Measurements from ENCODE around the gene PARK7.

PARK7 gene

GRCh38 chr1:8026153-8026975 lies 64.9 kb downstream of the PARK7 start, which contains the start of gene ERRFI1:
Gene ERRFI1 (minus strand): TSS chr1:8026309. CDS start chr1:8015619, 10,690 bp downstream.
- peaks cover 3% of the 10 kb centered on the region for H3K36me3 ChIP-seq (replicated peaks)
- H3K27ac ChIP-seq: peak within 1 kb of the TSS; percentile 97
- TF ChIP-seq CTCF (IDR thresholded peaks at IDR 0.05; ENCODE audit: low read depth, low read length, missing control alignments): no peak
- H3K27me3 ChIP-seq (replicated peaks): no peaks in the 10 kb centered on the region
- DNase-seq: peak; percentile 89
- in situ Hi-C loops (cut with HindIII; ENCODE audit: low pct_ligation_motif_present, low sequenced_read_pairs): no loop called here
- peak within 1 kb of the TSS; percentile 75 for H3K4me3 ChIP-seq (ENCODE audit: low read depth, low read length)

GRCh38 chr1:8026976-8027747 lies 65.7 kb downstream of the PARK7 start:
- peak overlapping the region; percentile 97 for H3K27ac ChIP-seq
- TF ChIP-seq CTCF (IDR thresholded peaks at IDR 0.05; ENCODE audit: low read depth, low read length, missing control alignments): no peak
- in situ Hi-C loops (cut with HindIII; ENCODE audit: low pct_ligation_motif_present, low sequenced_read_pairs): no loop called here

GRCh38 chr1:8027748-8028570 lies 66.4 kb downstream of the PARK7 start:
- no peaks in the 10 kb centered on the region for H3K27me3 ChIP-seq (replicated peaks)
- H3K4me3 ChIP-seq (ENCODE audit: low read depth, low read length): peak overlapping the region; percentile 6
- H3K27ac ChIP-seq: peak overlapping the region; percentile 97
- peak; percentile 90 for DNase-seq
- peaks cover under 1% of the 10 kb centered on the region for H3K36me3 ChIP-seq (replicated peaks)
- no peak for TF ChIP-seq CTCF (IDR thresholded peaks at IDR 0.05; ENCODE audit: low read depth, low read length, missing control alignments)
- in situ Hi-C loops (cut with HindIII; ENCODE audit: low pct_ligation_motif_present, low sequenced_read_pairs): no loop called here

More at GRCh38 chr1:8026976-8027747, 65.7 kb downstream of the PARK7 start:
- Histone ChIP-seq H3K27me3 (replicated peaks) (no peaks in the 10 kb centered on the region), H3K36me3 (replicated peaks) (peaks cover 3% of the 10 kb centered on the region), H3K4me3 (ENCODE audit: low read depth, low read length) (peak overlapping the region; percentile 71)
- peak; percentile 73 for DNase-seq

GRCh38 chr1:8028571-8028910 lies 67.0 kb downstream of the PARK7 start:
- no peaks in the 10 kb centered on the region for H3K36me3 ChIP-seq (replicated peaks)
- in situ Hi-C loops (cut with HindIII; ENCODE audit: low pct_ligation_motif_present, low sequenced_read_pairs): no loop called here
- peak overlapping the region; percentile 97 for H3K27ac ChIP-seq
- no peak overlapping the region for H3K4me3 ChIP-seq (ENCODE audit: low read depth, low read length)
- no peak for TF ChIP-seq CTCF (IDR thresholded peaks at IDR 0.05; ENCODE audit: low read depth, low read length, missing control alignments)
- no peak for DNase-seq
- H3K27me3 ChIP-seq (replicated peaks): no peaks in the 10 kb centered on the region

- Histone ChIP-seq H3K27ac (no peak overlapping the region), H3K27me3 (replicated peaks) (no peaks in the 10 kb centered on the region), H3K4me3 (ENCODE audit: low read depth, low read length) (no peak overlapping the region), H3K36me3 (replicated peaks) (no peaks in the 10 kb centered on the region)
- TF ChIP-seq CTCF (IDR thresholded peaks at IDR 0.05; ENCODE audit: low read depth, low read length, missing control alignments): peak; percentile 55
- no peak for DNase-seq
- in situ Hi-C loops (cut with HindIII; ENCODE audit: low pct_ligation_motif_present, low sequenced_read_pairs): no loop called here
Observed at GRCh38 chr1:8031176-8031785, 69.8 kb downstream of the PARK7 start.

Data from brain microvascular endothelial cell (primary cell).